Smooth muscle cell (in vitro differentiated cells): Measurements from ENCODE around the gene QRFP. TPM values are rescaled to one million over a fixed set of nuclear protein-coding genes. Genes with fewer than 3 reads are reported as not detected.

Experiments
- DNase-seq: peaks from one replicate; lab custom pipeline; 2025; ENCODE audit not compliant: unreplicated experiment; lab: John Stamatoyannopoulos, UW
- H2AFZ ChIP-seq: fragments of 200-600 bp; sonication (generic); 2 replicates; pipeline ENCODE4 v1.6.0; 2016; ENCODE audit warnings: antibody characterized with exemption, low read depth, mild to moderate bottlenecking
- H3F3A ChIP-seq: fragments of 200-600 bp; sonication (generic); 2 replicates; pipeline ENCODE4 v1.6.0; 2017; ENCODE audit warnings: antibody characterized with exemption, low read depth
- H3K27ac ChIP-seq: fragments of 200-600 bp; sonication (generic); 2 replicates; pipeline ENCODE4 v1.5.1; 2016; ENCODE audit warnings: low read depth, mild to moderate bottlenecking
- H3K27me3 ChIP-seq: fragments of 200-600 bp; sonication (generic); 2 replicates; pipeline ENCODE4 v1.6.1; 2016; ENCODE audit warnings: low read depth, mild to moderate bottlenecking
- H3K36me3 ChIP-seq: fragments of 200-600 bp; sonication (generic); 2 replicates; pipeline ENCODE4 v1.5.1; 2016; ENCODE audit warnings: low read depth
- H3K4me1 ChIP-seq: fragments of 200-600 bp; sonication (generic); 2 replicates; pipeline ENCODE4 v1.5.1; 2016; ENCODE audit warnings: low read depth
- H3K4me2 ChIP-seq: fragments of 200-600 bp; sonication (generic); 2 replicates; pipeline ENCODE4 v1.6.0; 2016; ENCODE audit warnings: mild to moderate bottlenecking
- H3K4me3 ChIP-seq: fragments of 200-600 bp; sonication (generic); 2 replicates; pipeline ENCODE4 v1.5.1; 2016; ENCODE audit warnings: mild to moderate bottlenecking
- H3K79me2 ChIP-seq: fragments of 200-600 bp; sonication (generic); 2 replicates; pipeline ENCODE4 v1.6.0; 2016; ENCODE audit warnings: low read depth, mild to moderate bottlenecking
- H3K9ac ChIP-seq: fragments of 200-600 bp; sonication (generic); 2 replicates; pipeline ENCODE4 v1.6.0; 2016; ENCODE audit warnings: low read depth
- H3K9me3 ChIP-seq: fragments of 200-600 bp; sonication (generic); replicated peaks from 2 replicates; pipeline ENCODE4 v1.5.1; 2016; ENCODE audit warnings: low read depth
- H4K20me1 ChIP-seq: fragments of 200-600 bp; sonication (generic); 2 replicates; pipeline ENCODE4 v1.6.0; 2016; ENCODE audit warnings: low read depth
- WGBS: methylation state at CpG from one replicate; pipeline ENCODE4 v1.1.7; 2016; ENCODE audit warnings: low lambda C conversion rate; 5-methylcytosine and 5-hydroxymethylcytosine counted together
- polyA plus RNA-seq: library from polyadenylated mRNA; unstranded; fragments of >200 nt; fragmentation: Nextera tagmentation; extraction: Ambion mirVana; gene quantifications from 2 replicates; pipeline ENCODE4 v1.2.1, GENCODE V29; 2016
- total RNA-seq: library from RNA; depleted of rRNA; stranded (reverse); fragments of >200 nt; gene quantifications from 2 replicates; pipeline ENCODE4 v1.2.3, GENCODE V29; 2014
- TF ChIP-seq, protein P1 (sequence below): fragments of 200-600 bp; sonication (generic); IDR thresholded peaks from 2 replicates; pipeline ENCODE4 v1.5.1; 2017; ENCODE audit warnings: borderline replicate concordance, mild to moderate bottlenecking, antibody characterized with exemption; ENCODE audit not compliant: insufficient read depth, poor library complexity, severe bottlenecking

Gene QRFP
- total and polyA plus RNA-seq, 2 experiments from 2014 or later, result 0.15 TPM; not detected in 1

DNA sequence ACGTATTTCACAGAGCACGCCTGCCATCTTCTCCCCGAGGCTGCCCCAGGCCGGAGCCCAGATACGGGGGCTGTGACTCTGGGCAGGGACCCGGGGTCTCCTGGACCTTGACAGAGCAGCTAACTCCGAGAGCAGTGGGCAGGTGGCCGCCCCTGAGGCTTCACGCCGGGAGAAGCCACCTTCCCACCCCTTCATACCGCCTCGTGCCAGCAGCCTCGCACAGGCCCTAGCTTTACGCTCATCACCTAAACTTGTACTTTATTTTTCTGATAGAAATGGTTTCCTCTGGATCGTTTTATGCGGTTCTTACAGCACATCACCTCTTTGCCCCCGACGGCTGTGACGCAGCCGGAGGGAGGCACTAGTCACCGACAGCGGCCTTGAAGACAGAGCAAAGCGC, 9.6 kb downstream of the QRFP start:
- no peak overlapping the region for H2AFZ ChIP-seq
- H3K9ac ChIP-seq, result no peak overlapping the region
- H3K79me2 ChIP-seq, result no peaks in the 10 kb centered on the region
- TF ChIP-seq, protein P1, sequence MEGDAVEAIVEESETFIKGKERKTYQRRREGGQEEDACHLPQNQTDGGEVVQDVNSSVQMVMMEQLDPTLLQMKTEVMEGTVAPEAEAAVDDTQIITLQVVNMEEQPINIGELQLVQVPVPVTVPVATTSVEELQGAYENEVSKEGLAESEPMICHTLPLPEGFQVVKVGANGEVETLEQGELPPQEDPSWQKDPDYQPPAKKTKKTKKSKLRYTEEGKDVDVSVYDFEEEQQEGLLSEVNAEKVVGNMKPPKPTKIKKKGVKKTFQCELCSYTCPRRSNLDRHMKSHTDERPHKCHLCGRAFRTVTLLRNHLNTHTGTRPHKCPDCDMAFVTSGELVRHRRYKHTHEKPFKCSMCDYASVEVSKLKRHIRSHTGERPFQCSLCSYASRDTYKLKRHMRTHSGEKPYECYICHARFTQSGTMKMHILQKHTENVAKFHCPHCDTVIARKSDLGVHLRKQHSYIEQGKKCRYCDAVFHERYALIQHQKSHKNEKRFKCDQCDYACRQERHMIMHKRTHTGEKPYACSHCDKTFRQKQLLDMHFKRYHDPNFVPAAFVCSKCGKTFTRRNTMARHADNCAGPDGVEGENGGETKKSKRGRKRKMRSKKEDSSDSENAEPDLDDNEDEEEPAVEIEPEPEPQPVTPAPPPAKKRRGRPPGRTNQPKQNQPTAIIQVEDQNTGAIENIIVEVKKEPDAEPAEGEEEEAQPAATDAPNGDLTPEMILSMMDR, result no peak
- no peak overlapping the region for H3K4me3 ChIP-seq
- H3K36me3 ChIP-seq, result peaks cover 7% of the 10 kb centered on the region
- H4K20me1 ChIP-seq, result peaks cover 66% of the 10 kb centered on the region
- no peaks in the 10 kb centered on the region for H3F3A ChIP-seq
- no peak for DNase-seq
- no peak overlapping the region for H3K27ac ChIP-seq
- no peaks in the 10 kb centered on the region for H3K9me3 ChIP-seq
- no peaks in the 10 kb centered on the region for H3K4me1 ChIP-seq
- H3K4me2 ChIP-seq, result no peak overlapping the region
- H3K27me3 ChIP-seq, result no peaks in the 10 kb centered on the region
- WGBS, result 98% methylated on average over 23 of the region's 23 CpGs

DNA sequence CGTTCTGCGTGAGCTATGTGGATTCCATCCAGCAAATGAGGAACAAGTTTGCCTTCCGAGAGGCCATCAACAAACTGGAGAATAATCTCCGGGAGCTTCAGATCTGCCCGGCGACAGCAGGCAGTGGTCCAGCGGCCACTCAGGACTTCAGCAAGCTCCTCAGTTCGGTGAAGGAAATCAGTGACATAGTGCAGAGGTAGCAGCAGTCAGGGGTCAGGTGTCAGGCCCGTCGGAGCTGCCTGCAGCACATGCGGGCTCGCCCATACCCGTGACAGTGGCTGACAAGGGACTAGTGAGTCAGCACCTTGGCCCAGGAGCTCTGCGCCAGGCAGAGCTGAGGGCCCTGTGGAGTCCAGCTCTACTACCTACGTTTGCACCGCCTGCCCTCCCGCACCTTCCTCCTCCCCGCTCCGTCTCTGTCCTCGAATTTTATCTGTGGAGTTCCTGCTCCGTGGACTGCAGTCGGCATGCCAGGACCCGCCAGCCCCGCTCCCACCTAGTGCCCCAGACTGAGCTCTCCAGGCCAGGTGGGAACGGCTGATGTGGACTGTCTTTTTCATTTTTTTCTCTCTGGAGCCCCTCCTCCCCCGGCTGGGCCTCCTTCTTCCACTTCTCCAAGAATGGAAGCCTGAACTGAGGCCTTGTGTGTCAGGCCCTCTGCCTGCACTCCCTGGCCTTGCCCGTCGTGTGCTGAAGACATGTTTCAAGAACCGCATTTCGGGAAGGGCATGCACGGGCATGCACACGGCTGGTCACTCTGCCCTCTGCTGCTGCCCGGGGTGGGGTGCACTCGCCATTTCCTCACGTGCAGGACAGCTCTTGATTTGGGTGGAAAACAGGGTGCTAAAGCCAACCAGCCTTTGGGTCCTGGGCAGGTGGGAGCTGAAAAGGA, 10.9 kb downstream of the QRFP start:
- no peaks in the 10 kb centered on the region for H3K79me2 ChIP-seq
- no peaks in the 10 kb centered on the region for H3F3A ChIP-seq
- H4K20me1 ChIP-seq, result peaks cover 64% of the 10 kb centered on the region
- no peak overlapping the region for H2AFZ ChIP-seq
- H3K9ac ChIP-seq, result no peak overlapping the region
- H3K27ac ChIP-seq, result no peak overlapping the region
- H3K4me1 ChIP-seq, result no peaks in the 10 kb centered on the region
- WGBS, result 91% methylated on average over 35 of the region's 35 CpGs
- no peaks in the 10 kb centered on the region for H3K9me3 ChIP-seq
- H3K4me2 ChIP-seq, result no peak overlapping the region
- H3K4me3 ChIP-seq, result no peak overlapping the region
- no peak for DNase-seq
- peaks cover 7% of the 10 kb centered on the region for H3K36me3 ChIP-seq
- no peaks in the 10 kb centered on the region for H3K27me3 ChIP-seq
- TF ChIP-seq, protein P1, result no peak

DNA sequence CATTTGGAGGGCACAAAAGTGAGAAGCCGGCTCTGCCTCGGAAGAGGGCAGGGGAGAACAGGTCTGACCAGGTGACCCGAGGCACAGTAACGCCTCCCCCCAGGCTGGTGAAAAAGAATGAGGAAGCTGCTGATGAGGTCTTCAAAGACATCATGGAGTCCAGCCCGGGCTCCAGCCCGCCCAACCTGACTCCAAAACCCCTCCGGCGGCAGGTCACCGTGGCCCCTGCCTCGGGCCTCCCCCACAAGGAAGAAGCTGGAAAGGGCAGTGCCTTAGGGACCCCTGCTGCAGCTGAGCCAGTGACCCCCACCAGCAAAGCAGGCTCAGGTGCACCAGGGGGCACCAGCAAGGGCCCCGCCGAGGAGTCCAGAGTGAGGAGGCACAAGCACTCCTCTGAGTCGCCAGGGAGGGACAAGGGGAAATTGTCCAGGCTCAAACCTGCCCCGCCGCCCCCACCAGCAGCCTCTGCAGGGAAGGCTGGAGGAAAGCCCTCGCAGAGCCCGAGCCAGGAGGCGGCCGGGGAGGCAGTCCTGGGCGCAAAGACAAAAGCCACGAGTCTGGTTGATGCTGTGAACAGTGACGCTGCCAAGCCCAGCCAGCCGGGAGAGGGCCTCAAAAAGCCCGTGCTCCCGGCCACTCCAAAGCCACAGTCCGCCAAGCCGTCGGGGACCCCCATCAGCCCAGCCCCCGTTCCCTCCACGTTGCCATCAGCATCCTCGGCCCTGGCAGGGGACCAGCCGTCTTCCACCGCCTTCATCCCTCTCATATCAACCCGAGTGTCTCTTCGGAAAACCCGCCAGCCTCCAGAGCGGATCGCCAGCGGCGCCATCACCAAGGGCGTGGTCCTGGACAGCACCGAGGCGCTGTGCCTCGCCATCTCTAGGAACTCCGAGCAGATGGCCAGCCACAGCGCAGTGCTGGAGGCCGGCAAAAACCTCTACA, 11.8 kb downstream of the QRFP start:
- H3K36me3 ChIP-seq, result peaks cover 9% of the 10 kb centered on the region
- no peak overlapping the region for H3K4me2 ChIP-seq
- no peaks in the 10 kb centered on the region for H3K27me3 ChIP-seq
- H3K4me3 ChIP-seq, result no peak overlapping the region
- no peaks in the 10 kb centered on the region for H3K9me3 ChIP-seq
- TF ChIP-seq, protein P1, result no peak
- H2AFZ ChIP-seq, result no peak overlapping the region
- no peak for DNase-seq
- no peak overlapping the region for H3K9ac ChIP-seq
- WGBS, result 94% methylated on average over 46 of the region's 47 CpGs
- H3K4me1 ChIP-seq, result no peaks in the 10 kb centered on the region
- H3F3A ChIP-seq, result no peaks in the 10 kb centered on the region
- H3K79me2 ChIP-seq, result no peaks in the 10 kb centered on the region
- H3K27ac ChIP-seq, result no peak overlapping the region
- H4K20me1 ChIP-seq, result peaks cover 58% of the 10 kb centered on the region
